K562 (cell line): ENCODE results near the gene SPON1.

ENCODE experiments used
- AFF4 ChIP-seq: sonication (generic); formaldehyde crosslinking; IDR thresholded peaks from 2 replicates; pipeline ENCODE4 v1.8.0; 2023; ENCODE audit warnings: mild to moderate bottlenecking, missing genetic modification reagents
- ATF3 ChIP-seq, 2 experiments: fragments of 450-650 bp in 1 of 2; sonication (generic) in 1 of 2; formaldehyde crosslinking in 1 of 2; IDR thresholded peaks in 1 of 2; conservative IDR thresholded peaks in 1 of 2; 2 replicates each; pipeline versions ENCODE4 v1.6.1 to v1.8.1; 2016 to 2023; ENCODE audit warnings: mild to moderate bottlenecking in 2 of 2, moderate library complexity in 2 of 2, inconsistent platforms in 1 of 2, missing genetic modification reagents in 1 of 2
- CTCF ChIP-seq, 3 experiments: IDR thresholded peaks in 2 of 3; conservative IDR thresholded peaks in 1 of 3; 2 replicates each; pipeline ENCODE4 v1.5.1; 2011 to 2012; ENCODE audit warnings: low read length in 3 of 3, mild to moderate bottlenecking in 3 of 3, control low read depth in 2 of 3, improper control_type of control experiment in 1 of 3, inconsistent platforms in 1 of 3, low read depth in 1 of 3, mixed read lengths in 1 of 3, moderate library complexity in 1 of 3; ENCODE audit not compliant: insufficient read depth in 2 of 3
- E2F1 ChIP-seq: sonication (generic); formaldehyde crosslinking; IDR thresholded peaks from 2 replicates; pipeline ENCODE4 v1.8.1; 2023; ENCODE audit warnings: mild to moderate bottlenecking, missing genetic modification reagents, moderate library complexity
- EP300 ChIP-seq: IDR thresholded peaks from 2 replicates; pipeline ENCODE4 v1.6.1; 2012; ENCODE audit warnings: low read length, improper control_type of control experiment
- HMBOX1 ChIP-seq: sonication (generic); IDR thresholded peaks from 2 replicates; pipeline ENCODE4 v1.6.1; 2016
- HSF4 ChIP-seq: fragments of 250-450 bp; sonication (Bioruptor Pico); IDR thresholded peaks from 2 replicates; pipeline ENCODE4 v2.1.2; 2022; ENCODE audit warnings: mild to moderate bottlenecking, moderate library complexity, borderline replicate concordance
- MEIS2 ChIP-seq: fragments of 450-650 bp; IDR thresholded peaks from 2 replicates; pipeline ENCODE4 v1.6.1; 2014; ENCODE audit warnings: mild to moderate bottlenecking; ENCODE audit not compliant: partially characterized antibody
- NFE2L1 ChIP-seq: fragments of 450-650 bp; IDR thresholded peaks from 2 replicates; pipeline ENCODE4 v1.6.1; 2016; ENCODE audit warnings: missing genetic modification characterization, low read depth, mild to moderate bottlenecking, missing compliant biosample characterization, moderate library complexity, borderline replicate concordance
- NR2C1 ChIP-seq, 2 experiments: fragments of 450-650 bp; IDR thresholded peaks; 2 replicates each; pipeline ENCODE4 v1.6.1; 2017; ENCODE audit warnings: mild to moderate bottlenecking in 2 of 2, antibody characterized with exemption in 1 of 2, inconsistent platforms in 1 of 2, missing compliant biosample characterization in 1 of 2, missing genetic modification characterization in 1 of 2
- PCBP2 ChIP-seq: fragments of 200-400 bp; formaldehyde crosslinking; IDR thresholded peaks from 2 replicates; pipeline ENCODE4 v1.6.1; 2018; ENCODE audit warnings: low read length, low read depth, mild to moderate bottlenecking, moderate library complexity; ENCODE audit not compliant: poor library complexity, severe bottlenecking
- PYGO2 ChIP-seq: fragments of 450-650 bp; IDR thresholded peaks from 2 replicates; pipeline ENCODE4 v1.6.1; 2016; ENCODE audit warnings: mild to moderate bottlenecking, missing genetic modification characterization, moderate library complexity, missing compliant biosample characterization
- REST ChIP-seq, 2 experiments: fragments of 450-650 bp; formaldehyde crosslinking in 1 of 2; IDR thresholded peaks; 2 replicates each; pipeline versions ENCODE4 v1.4.0 to v1.6.1; 2014 to 2020; ENCODE audit warnings: mild to moderate bottlenecking in 2 of 2, borderline replicate concordance in 1 of 2, low read depth in 1 of 2
- ZNF24 ChIP-seq: fragments of 450-650 bp; IDR thresholded peaks from 2 replicates; pipeline ENCODE4 v1.6.1; 2016

- no peak for TF ChIP-seq NFE2L1
- no peak for TF ChIP-seq AFF4 (CRISPR knock-in tag)
- no peak for TF ChIP-seq MEIS2
- no peak for TF ChIP-seq EP300
- no peak for TF ChIP-seq HSF4
- no peak for TF ChIP-seq E2F1 (CRISPR knock-in tag)
- no peak for TF ChIP-seq NR2C1 (IDR thresholded peaks at IDR 0.05)
- TF ChIP-seq NR2C1 (tag; IDR thresholded peaks at IDR 0.05): no peak
- TF ChIP-seq HMBOX1: no peak
- TF ChIP-seq ATF3 (IDR thresholded peaks at IDR 0.05): no peak
- TF ChIP-seq ATF3 (CRISPR knock-in tag; conservative IDR thresholded peaks at IDR 0.05): no peak
- no peak for TF ChIP-seq PCBP2
- no peak for TF ChIP-seq PYGO2 (tag)
- no peak for TF ChIP-seq CTCF (IDR thresholded peaks at IDR 0.05 in 2 of 3, conservative IDR thresholded peaks at IDR 0.05 in 1 of 3; ENCODE audit: insufficient read depth in 2 of 3, low read depth in 1 of 3, low read length in 3 of 3)
- TF ChIP-seq REST (IDR thresholded peaks at IDR 0.05; ENCODE audit: borderline replicate concordance): no peak
- TF ChIP-seq REST (CRISPR knock-in tag; IDR thresholded peaks at IDR 0.05; ENCODE audit: low read depth): no peak
- no peak for TF ChIP-seq ZNF24
These were observed 140.2 kb downstream of the SPON1 start for GRCh38 chr11:14102766-14103165.
